ENCODE results near the gene HINT1. TPM values are rescaled to one million over a fixed set of nuclear protein-coding genes. Genes with fewer than 3 reads are reported as not detected.

The HINT1 gene
- total RNA-seq, 2 donors from 2014 or later, result 174 to 239 TPM

DNA sequence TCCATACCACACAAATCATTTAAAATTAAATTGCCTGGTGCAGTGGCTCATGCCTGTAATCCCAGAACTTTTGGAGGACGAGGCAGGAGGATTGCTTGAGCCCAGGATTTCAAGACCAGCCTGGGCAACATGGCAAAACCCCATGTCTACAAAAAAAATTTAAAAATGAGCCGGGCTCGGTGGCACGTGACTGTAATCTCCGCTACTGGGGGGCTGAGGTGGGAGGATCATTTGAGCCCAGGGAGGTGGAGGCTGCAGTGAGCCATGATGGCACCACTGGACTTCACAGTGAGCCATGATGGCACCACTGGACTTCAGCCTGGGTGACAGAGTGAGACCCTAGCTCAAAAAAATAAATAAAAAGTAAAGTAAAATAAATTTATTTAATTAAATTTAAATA, 46.6 kb upstream of the HINT1 start:
- no peaks in the 10 kb centered on the region for H3K9me3 Mint-ChIP-seq
- no peaks in the 10 kb centered on the region for H3K36me3 Mint-ChIP-seq (ENCODE audit: low read depth)
- H3K4me3 Mint-ChIP-seq, result no peak overlapping the region
- H3K4me1 Mint-ChIP-seq, result peaks cover 31% of the 10 kb centered on the region
- Histone ChIP-seq H3K9ac (ENCODE audit: extremely low read depth, low read length, poor library complexity, severe bottlenecking) (no peak overlapping the region), H3K9me3 (ENCODE audit: control insufficient read depth, low read length) (no peaks in the 10 kb centered on the region), H3K4me3 (ENCODE audit: low read length) (no peak overlapping the region), H3K27ac (ENCODE audit: low read depth, low read length) (no peak overlapping the region), H3K27me3 (ENCODE audit: control insufficient read depth, insufficient read depth, low read length, poor library complexity, severe bottlenecking) (no peaks in the 10 kb centered on the region), H3K4me1 (ENCODE audit: control insufficient read depth, insufficient read depth, low read length) (peaks cover 5% of the 10 kb centered on the region), H3K36me3 (ENCODE audit: control insufficient read depth, insufficient read depth, low read length) (no peaks in the 10 kb centered on the region)
- TF ChIP-seq, protein P1, sequence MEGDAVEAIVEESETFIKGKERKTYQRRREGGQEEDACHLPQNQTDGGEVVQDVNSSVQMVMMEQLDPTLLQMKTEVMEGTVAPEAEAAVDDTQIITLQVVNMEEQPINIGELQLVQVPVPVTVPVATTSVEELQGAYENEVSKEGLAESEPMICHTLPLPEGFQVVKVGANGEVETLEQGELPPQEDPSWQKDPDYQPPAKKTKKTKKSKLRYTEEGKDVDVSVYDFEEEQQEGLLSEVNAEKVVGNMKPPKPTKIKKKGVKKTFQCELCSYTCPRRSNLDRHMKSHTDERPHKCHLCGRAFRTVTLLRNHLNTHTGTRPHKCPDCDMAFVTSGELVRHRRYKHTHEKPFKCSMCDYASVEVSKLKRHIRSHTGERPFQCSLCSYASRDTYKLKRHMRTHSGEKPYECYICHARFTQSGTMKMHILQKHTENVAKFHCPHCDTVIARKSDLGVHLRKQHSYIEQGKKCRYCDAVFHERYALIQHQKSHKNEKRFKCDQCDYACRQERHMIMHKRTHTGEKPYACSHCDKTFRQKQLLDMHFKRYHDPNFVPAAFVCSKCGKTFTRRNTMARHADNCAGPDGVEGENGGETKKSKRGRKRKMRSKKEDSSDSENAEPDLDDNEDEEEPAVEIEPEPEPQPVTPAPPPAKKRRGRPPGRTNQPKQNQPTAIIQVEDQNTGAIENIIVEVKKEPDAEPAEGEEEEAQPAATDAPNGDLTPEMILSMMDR (conservative IDR thresholded peaks at IDR 0.05), result no peak
- DNase-seq, result no peak
- WGBS, 2 experiments (ENCODE audit: insufficient coverage in 1 of 2, insufficient read length in 1 of 2), result 88 to 95% methylated on average over 5 of the region's 5 CpGs
- H3K27me3 Mint-ChIP-seq (ENCODE audit: insufficient read depth), result no peaks in the 10 kb centered on the region
- H3K27ac Mint-ChIP-seq, result no peak overlapping the region

DNA sequence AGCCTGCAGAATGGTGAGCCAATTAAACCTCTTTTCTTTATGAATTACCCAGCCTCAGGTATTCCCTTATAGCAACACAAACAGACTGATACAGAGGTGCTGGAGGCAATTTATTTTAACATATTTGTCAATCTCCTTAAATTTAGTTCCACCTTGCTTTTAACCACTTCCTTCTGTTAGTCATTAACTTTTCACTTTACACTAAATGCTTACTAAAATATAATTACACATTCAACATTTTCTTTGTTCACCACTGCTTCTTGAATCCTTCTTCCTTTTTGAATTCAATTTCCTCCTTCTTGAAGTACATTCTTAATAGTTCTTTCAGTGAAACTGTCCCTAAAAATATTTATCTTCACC, 45.1 kb upstream of the HINT1 start:
- no peak overlapping the region for H3K27ac Mint-ChIP-seq

GRCh38 chr5:131209506-131210150, 44.6 kb upstream of the HINT1 start:
- no peaks in the 10 kb centered on the region for H3K27me3 ChIP-seq (ENCODE audit: control insufficient read depth, insufficient read depth, low read length, poor library complexity, severe bottlenecking)
- no peaks in the 10 kb centered on the region for H3K36me3 Mint-ChIP-seq (ENCODE audit: low read depth)
- WGBS, 2 experiments (ENCODE audit: insufficient coverage in 1 of 2, insufficient read length in 1 of 2), result 79 to 95% methylated on average over 3 to 6 of the region's 6 CpGs
- H3K9me3 Mint-ChIP-seq, result no peaks in the 10 kb centered on the region
- DNase-seq, result no peak
- no peak overlapping the region for H3K4me3 Mint-ChIP-seq
- peaks cover 5% of the 10 kb centered on the region for H3K4me1 ChIP-seq (ENCODE audit: control insufficient read depth, insufficient read depth, low read length)
- TF ChIP-seq, protein P1 (conservative IDR thresholded peaks at IDR 0.05), result no peak
- H3K9me3 ChIP-seq (ENCODE audit: control insufficient read depth, low read length), result no peaks in the 10 kb centered on the region
- peaks cover 41% of the 10 kb centered on the region for H3K4me1 Mint-ChIP-seq
- no peaks in the 10 kb centered on the region for H3K36me3 ChIP-seq (ENCODE audit: control insufficient read depth, insufficient read depth, low read length)
- H3K4me3 ChIP-seq (ENCODE audit: low read length), result no peak overlapping the region
- H3K9ac ChIP-seq (ENCODE audit: extremely low read depth, low read length, poor library complexity, severe bottlenecking), result no peak overlapping the region
- H3K27me3 Mint-ChIP-seq (ENCODE audit: insufficient read depth), result no peaks in the 10 kb centered on the region
- no peak overlapping the region for H3K27ac ChIP-seq (ENCODE audit: low read depth, low read length)
- H3K27ac Mint-ChIP-seq, result peak overlapping the region; percentile 19

More for the DNA sequence above, 45.1 kb upstream of the HINT1 start:
- H3K4me1 ChIP-seq (ENCODE audit: control insufficient read depth, insufficient read depth, low read length), result peaks cover 5% of the 10 kb centered on the region
- Mint-ChIP-seq H3K27me3 (ENCODE audit: insufficient read depth) (no peaks in the 10 kb centered on the region), H3K9me3 (no peaks in the 10 kb centered on the region), H3K4me1 (peaks cover 41% of the 10 kb centered on the region), H3K4me3 (no peak overlapping the region), H3K36me3 (ENCODE audit: low read depth) (no peaks in the 10 kb centered on the region)
- H3K9me3 ChIP-seq (ENCODE audit: control insufficient read depth, low read length), result no peaks in the 10 kb centered on the region
- no peak for DNase-seq
- H3K27me3 ChIP-seq (ENCODE audit: control insufficient read depth, insufficient read depth, low read length, poor library complexity, severe bottlenecking), result no peaks in the 10 kb centered on the region
- H3K9ac ChIP-seq (ENCODE audit: extremely low read depth, low read length, poor library complexity, severe bottlenecking), result no peak overlapping the region
- H3K4me3 ChIP-seq (ENCODE audit: low read length), result no peak overlapping the region
- TF ChIP-seq, protein P1 (conservative IDR thresholded peaks at IDR 0.05), result no peak
- no peak overlapping the region for H3K27ac ChIP-seq (ENCODE audit: low read depth, low read length)
- no peaks in the 10 kb centered on the region for H3K36me3 ChIP-seq (ENCODE audit: control insufficient read depth, insufficient read depth, low read length)

All from endodermal cell (in vitro differentiated cells).